GM12891 (cell line): Measurements from ENCODE around the gene MRAP.

Experiments used
- DNase-seq: peaks from one replicate; pipeline ENCODE4 v3.0.0; 2011; ENCODE audit warnings: low spot score; ENCODE audit not compliant: insufficient read length
- FAIRE-seq: peaks from 2 replicates; lab custom pipeline; 2011; peaks lifted over from hg19 to GRCh38; lab: Jason Lieb, UNC
- PAX5 ChIP-seq: IDR thresholded peaks from 2 replicates; pipeline ENCODE4 v1.6.1; 2011; ENCODE audit warnings: low read length, moderate library complexity, mild to moderate bottlenecking; ENCODE audit not compliant: insufficient read depth, severe bottlenecking
- POLR2A ChIP-seq: IDR thresholded peaks from 2 replicates; pipeline ENCODE4 v1.6.1; 2011; ENCODE audit warnings: low read depth, low read length, control low read depth
- POLR2AphosphoS5 ChIP-seq: IDR thresholded peaks from 2 replicates; pipeline ENCODE4 v1.6.1; 2011; ENCODE audit warnings: low read depth, low read length, control low read depth
- POU2F2 ChIP-seq: IDR thresholded peaks from 2 replicates; pipeline ENCODE4 v1.6.1; 2011; ENCODE audit warnings: low read depth, mild to moderate bottlenecking, control low read depth, low read length, moderate library complexity
- SPI1 ChIP-seq: IDR thresholded peaks from 2 replicates; pipeline ENCODE4 v1.6.1; 2011; ENCODE audit warnings: low read depth, low read length, control low read depth
- TAF1 ChIP-seq: IDR thresholded peaks from 2 replicates; pipeline ENCODE4 v1.6.1; 2011; ENCODE audit warnings: low read depth, low read length, control low read depth

The MRAP gene

DNA sequence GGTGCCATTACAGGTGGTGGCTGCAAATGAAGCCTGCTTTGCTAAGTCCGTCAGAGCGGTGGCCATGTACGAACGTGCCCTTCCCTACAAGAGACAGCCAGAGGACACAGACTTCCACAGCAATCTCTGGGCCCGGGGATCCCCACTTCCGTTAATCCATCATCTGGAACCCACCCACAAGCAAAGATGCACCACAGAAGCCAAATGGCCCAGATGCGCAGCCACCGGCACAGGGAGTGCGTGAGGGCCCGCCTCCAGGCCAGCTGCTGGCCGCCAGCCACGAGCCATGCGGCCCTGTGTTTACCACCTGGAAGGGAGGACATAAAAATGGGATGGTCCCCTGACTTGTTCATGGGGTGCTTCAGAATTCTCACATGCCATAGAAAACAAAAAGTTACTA lies 22.1 kb downstream of the MRAP start:
- no peak for DNase-seq
- no peak for FAIRE-seq
- TF ChIP-seq POLR2A, result no peak
- TF ChIP-seq POLR2AphosphoS5, result no peak
- TF ChIP-seq PAX5, result no peak
- no peak for TF ChIP-seq TAF1
- no peak for TF ChIP-seq POU2F2
- TF ChIP-seq SPI1, result no peak

GRCh38 chr21:32321480-32321879 lies 22.8 kb downstream of the MRAP start:
- no peak for DNase-seq
- FAIRE-seq, result no peak
- TF ChIP-seq SPI1 (no peak), POU2F2 (no peak), TAF1 (no peak), POLR2A (no peak), POLR2AphosphoS5 (no peak), PAX5 (no peak)

DNA sequence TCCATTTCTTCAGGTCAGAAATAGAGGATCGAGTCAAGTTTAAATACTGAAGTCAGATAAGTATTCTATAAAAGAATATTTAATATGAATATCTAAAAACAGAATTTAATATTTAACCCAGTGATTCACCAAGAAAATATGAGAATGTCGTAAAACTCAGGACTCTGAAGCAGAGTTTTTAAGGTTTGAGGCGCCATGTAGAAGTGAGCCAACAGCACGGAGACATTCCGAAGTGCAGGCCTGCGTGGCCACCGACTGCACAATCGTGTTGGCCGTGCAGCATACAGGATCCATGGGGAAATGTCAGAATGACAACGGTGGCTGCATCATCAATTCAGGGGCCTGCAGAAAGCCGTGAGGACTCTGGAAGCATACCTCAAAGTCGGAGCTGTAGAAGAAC lies 23.4 kb downstream of the MRAP start:
- FAIRE-seq, result no peak
- no peak for TF ChIP-seq POLR2A
- no peak for TF ChIP-seq SPI1
- no peak for TF ChIP-seq POU2F2
- no peak for TF ChIP-seq POLR2AphosphoS5
- no peak for TF ChIP-seq TAF1
- TF ChIP-seq PAX5, result no peak
- no peak for DNase-seq

DNA sequence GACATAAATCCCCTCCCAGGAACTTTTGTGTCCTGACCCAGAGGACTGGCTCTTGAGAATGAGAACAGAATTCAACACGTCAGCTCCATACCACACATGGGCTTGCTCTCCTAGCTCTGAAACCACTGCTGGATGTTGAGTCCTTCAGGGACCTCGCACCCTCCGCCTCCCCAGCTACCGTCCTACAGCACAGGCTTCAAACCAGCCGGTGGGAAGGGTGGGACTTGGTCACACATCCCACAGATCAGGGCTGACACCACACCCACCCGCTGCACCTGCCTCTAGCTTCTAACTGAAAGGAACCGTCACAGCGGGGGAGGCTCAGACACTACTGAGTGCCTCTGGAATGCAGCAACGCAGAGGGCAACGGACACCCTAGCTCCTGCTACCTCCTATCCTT lies 24.0 kb downstream of the MRAP start:
- DNase-seq, result no peak
- FAIRE-seq, result no peak
- TF ChIP-seq PAX5 (no peak), SPI1 (no peak), TAF1 (no peak)

GRCh38 chr21:32325706-32326105 lies 27.1 kb downstream of the MRAP start:
- FAIRE-seq, result no peak
- TF ChIP-seq PAX5 (no peak), POU2F2 (no peak), POLR2A (no peak), SPI1 (no peak)
- DNase-seq, result no peak

DNA sequence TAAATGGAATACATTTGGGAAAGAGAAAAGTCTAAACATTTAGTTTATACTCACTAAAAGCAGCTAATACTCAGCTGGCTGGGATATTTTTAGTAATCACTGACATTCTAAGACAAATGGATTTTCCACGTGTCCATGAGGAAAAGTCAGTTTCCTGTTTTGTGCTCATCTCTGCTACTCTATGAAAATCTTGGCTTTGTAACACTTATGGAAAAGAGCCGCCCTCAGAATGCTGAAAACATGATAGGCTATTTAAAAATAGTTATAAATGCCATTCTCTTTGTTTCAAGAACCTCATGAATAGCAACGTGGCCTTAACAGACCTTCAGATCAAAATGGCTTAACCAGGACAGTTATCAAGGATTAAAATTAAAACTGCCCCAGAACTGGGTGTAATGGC lies 29.9 kb downstream of the MRAP start:
- TF ChIP-seq PAX5, result no peak
- TF ChIP-seq POLR2AphosphoS5, result no peak
- no peak for TF ChIP-seq POLR2A
- no peak for TF ChIP-seq POU2F2
- no peak for TF ChIP-seq TAF1
- no peak for TF ChIP-seq SPI1
- FAIRE-seq, result no peak
- no peak for DNase-seq

DNA sequence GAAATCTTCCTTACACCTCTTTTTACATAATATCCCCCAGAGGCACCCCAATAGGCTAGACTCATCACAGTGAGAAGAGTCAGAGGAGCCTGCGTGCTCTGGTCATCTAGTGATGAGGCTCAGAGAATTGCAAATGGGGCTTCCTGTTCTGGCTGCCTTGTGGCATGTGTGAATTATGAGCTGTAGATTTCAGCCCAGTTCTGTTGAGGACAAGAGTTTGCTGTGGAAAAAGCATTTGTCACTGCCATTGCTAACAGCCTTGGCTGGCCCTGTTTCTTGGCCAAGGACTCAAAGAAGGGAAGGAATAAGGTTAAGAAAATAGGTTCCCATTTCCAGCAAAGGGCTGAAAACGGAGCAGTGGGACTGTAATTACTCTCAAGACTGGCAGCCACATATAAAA lies 30.7 kb downstream of the MRAP start:
- DNase-seq (no peak), FAIRE-seq (no peak)
- no peak for TF ChIP-seq POU2F2
- TF ChIP-seq POLR2AphosphoS5, result no peak
- TF ChIP-seq TAF1, result no peak
- TF ChIP-seq SPI1, result no peak
- no peak for TF ChIP-seq PAX5
- no peak for TF ChIP-seq POLR2A

GRCh38 chr21:32329776-32330175 lies 31.1 kb downstream of the MRAP start:
- no peak for DNase-seq
- no peak for TF ChIP-seq SPI1
- TF ChIP-seq POLR2AphosphoS5, result no peak
- TF ChIP-seq POLR2A, result no peak
- TF ChIP-seq POU2F2, result no peak
- TF ChIP-seq TAF1, result no peak
- TF ChIP-seq PAX5, result no peak
- FAIRE-seq, result no peak

DNA sequence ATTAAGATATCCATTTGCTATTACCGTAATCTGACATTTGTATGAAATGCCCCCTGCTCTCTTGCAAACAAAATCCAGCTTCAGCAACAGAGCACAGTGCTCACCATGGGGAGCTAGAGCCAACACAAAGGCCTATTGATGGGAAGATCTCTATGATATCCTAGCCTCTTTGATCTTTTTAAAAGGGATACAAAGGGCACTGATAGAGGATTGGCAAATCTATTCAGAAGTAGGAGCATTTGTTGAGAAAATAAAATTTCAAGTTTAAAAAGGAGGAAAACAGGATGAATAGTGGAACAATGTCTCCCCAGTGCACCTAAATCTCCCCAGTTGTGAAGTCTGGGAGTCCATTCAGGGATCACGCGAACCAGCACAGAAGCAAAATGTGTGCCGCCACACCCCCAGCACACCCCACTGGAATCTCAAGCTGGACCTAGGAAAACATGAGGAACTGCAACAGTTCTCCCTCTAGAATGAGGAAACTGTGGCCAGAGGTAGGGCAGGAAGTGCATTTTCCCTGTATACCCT lies 32.2 kb downstream of the MRAP start:
- no peak for DNase-seq
- no peak for FAIRE-seq
- TF ChIP-seq PAX5 (no peak), TAF1 (no peak)

GRCh38 chr21:32331444-32332305 lies 33.0 kb downstream of the MRAP start:
- DNase-seq (no peak), FAIRE-seq (no peak)
- TF ChIP-seq SPI1 (no peak), POLR2AphosphoS5 (no peak), TAF1 (no peak), POU2F2 (no peak), POLR2A (no peak), PAX5 (no peak)
